RKO (cell line): ENCODE data around the gene MKS1.
A peak's percentile ranks its signal among the peaks of the same experiment; 100 is the strongest.

Experiments
- DNase-seq: peaks from one replicate; pipeline ENCODE4 v3.0.0-alpha.2; 2016; ENCODE audit warnings: low spot score

MKS1 gene

GRCh38 chr17:58244963-58245362 lies 25.9 kb upstream of the MKS1 start:
- no peak for DNase-seq

DNA sequence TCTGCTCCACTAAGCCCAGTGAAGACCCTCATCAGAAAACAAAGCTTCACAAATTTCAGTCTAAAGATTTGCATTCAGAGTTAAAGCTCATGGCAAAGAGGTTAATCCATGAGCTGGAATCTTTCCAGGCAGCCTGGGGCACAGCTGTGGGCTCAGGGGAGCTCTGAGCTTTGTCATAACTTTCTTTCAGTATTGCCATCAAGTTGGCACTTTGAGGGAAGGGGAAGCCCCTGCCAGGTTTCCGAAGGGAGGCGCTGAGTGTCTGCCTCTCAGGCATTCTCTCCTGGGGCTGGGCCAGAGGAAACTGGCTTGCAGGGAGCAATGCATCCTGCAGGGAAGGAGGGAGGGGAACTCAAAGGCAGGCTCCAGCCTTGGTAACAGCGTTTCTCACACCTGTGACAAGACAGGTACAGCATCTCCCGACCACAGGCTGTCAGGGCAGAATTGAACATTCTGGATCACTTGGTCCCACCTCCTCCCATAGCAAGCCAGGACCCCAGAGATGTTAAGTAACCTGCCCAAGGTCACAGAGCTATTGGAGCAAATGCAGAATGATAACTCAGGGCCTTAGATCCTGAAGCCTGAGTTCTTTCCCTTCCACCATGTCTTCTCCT lies 23.2 kb upstream of the MKS1 start:
- no peak for DNase-seq

GRCh38 chr17:58239987-58240386 lies 20.9 kb upstream of the MKS1 start:
- DNase-seq = no peak

DNA sequence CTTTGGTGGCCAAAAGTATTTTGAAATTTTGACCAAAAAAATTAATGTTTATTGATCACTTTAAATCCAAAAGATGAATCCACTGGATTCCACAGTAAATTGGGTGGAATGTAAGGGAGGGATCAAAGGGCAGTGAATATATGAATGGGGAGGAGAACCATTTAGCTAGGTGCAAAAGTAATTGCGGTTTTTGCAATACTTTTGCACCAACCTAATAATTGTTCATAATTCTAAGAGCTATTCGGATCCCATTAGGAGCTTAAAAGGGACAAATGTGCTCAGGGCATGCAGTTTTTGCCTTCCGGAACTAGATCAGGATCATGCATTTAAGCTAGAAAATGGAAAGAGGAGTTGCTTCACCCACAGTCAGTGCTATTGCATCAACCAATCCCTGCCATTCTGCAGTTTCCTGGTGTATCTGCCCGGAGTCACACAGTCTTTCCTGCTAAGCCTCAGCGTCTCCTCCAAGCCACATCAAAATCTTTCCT lies 19.1 kb upstream of the MKS1 start, which contains the start of gene LPO:
TSS of gene LPO (plus strand) at position 438 of the 488 bp plus-strand sequence. CDS start 4,396 bp downstream, outside the sequence.
- no peak for DNase-seq

GRCh38 chr17:58236394-58236793 lies 17.3 kb upstream of the MKS1 start:
- no peak for DNase-seq

GRCh38 chr17:58235821-58236220 lies 16.8 kb upstream of the MKS1 start:
- no peak for DNase-seq

DNA sequence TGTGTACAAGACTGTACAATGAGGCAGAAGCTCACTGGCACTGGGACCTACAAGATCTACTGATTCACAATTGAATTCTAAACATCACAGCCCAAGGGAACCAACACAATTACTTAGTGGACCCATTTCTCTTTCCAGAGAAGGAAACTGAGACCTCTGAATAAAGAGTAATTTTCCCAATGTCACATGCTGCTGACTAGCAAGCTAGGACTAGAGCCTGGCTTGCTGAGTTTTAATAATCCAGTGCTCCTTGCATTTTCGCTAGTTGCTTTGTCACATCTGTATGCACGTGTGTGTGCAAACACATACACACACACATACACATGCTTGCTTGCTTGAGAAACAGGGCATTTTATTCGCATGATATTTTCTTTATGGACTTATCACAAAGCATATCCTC lies 15.5 kb upstream of the MKS1 start:
- DNase-seq = no peak

GRCh38 chr17:58233543-58233942 lies 14.5 kb upstream of the MKS1 start:
- no peak for DNase-seq

GRCh38 chr17:58232707-58233156 lies 13.7 kb upstream of the MKS1 start:
- peak; percentile 81 for DNase-seq

DNA sequence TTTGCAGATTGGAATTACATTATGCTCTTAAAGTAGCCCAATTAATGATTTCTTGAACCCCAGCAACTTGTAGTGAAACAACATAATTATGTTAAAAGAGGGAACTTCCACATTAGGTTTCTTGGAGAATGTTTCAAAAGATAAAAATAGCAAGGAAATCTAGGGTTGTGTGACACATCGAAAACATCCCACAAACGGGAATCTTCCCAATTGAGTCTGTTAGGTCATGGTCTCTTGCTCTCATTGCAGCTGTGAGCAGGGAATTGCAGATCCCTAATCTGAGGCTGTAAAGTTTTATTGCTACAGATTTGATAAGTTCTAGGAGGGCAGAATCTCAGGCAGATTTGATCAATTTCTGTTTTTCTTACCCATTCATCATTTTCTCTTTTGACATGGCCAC lies 12.6 kb upstream of the MKS1 start:
- no peak for DNase-seq

DNA sequence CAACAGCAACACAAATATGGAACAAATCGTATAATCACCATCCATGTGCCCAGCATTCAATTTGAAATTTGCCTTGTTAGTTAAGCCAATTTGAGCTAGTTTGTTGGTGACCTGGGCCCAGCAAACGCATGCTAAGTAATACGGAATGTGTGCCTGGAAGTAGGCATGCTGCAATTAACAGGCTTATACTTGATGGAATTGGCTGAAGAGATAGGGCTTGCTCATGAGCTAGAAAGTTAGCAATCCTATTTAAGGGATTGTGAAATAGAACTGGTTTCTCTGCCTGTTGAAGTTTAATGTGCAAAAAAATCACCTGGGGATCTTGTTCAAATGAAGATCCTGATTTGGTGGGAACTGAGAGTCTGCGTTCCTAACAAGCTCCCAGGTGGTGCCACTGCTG lies 10.8 kb upstream of the MKS1 start:
- no peak for DNase-seq

DNA sequence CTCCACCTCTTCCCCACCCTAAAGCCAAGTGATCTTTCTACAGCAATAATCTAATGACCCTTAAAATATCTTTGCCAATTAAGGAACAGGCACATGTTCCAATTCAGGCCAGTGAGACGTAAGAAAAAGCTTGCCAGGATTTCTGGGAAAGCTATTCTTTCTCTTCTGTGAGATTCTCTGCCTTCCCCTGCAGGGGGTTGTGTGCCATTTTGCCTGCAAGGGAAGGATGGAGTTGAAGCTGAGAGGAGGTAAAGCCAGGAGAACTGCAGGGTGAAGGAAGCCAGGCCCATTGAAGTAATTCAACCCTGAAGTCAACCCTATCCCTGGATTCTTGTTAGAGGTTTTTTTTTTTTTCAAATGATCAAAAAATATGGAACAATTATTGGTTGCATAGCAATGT lies 10.3 kb upstream of the MKS1 start:
- no peak for DNase-seq

GRCh38 chr17:58228679-58229078 lies 9.6 kb upstream of the MKS1 start:
- DNase-seq = no peak

DNA sequence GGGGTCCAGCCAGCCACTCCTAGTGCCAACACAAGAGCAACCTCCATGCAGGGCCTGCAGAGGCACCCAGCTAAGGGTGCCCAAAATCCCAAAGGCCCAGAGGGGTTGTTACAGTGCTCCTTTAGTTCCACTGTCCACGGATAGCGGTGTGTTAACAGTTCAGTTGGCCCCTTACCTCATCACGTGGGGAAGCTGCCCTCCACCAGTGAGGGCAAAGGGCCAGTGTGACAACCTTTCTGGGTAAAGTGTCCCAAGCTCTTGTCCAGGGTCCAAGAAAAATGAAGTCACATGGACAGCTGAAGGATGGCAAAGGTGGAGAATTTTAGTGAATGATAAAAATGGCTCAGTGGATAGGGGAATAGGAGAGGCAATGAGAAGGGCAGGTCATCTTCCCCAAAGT lies 8.7 kb upstream of the MKS1 start:
- DNase-seq = no peak

DNA sequence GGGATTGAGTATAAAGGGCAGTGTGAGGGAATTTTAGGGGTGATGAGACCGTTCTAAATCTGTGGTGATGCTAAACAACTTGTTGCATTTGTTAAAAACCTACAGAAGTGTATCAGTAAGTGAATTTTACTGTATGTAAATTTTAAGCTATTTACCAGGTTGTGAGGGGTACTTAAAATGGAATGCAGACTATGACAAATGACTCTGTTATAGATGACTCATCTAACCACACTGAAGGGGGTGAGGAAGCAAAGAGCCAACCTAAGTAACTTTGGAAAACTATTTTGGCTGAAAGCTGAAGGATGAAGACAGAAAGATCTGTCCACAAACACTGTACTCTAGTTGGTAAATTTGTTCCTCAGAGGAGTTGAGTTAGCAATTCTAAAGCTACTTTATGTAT lies 5.3 kb upstream of the MKS1 start:
- DNase-seq = peak; percentile 82

DNA sequence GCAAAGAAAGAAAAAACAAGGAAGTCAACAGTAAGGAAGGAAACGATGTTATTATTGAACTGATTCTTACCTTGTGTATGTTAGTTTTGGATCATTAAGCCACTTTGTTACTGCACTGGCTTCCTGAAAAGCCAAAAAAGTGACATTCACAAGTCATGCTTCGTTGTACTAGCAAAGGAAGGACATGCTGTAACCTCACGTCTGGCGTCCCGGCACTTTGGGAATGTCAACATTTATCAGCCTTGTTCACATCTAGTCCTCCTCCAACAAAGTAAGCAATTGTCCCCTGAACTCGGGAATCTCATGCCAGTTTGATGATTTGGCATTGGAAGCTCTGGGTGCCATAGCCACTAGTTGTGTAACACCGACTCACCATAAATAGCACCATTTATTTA lies 731 bp upstream of the MKS1 start:
- DNase-seq = peak; percentile 9

DNA sequence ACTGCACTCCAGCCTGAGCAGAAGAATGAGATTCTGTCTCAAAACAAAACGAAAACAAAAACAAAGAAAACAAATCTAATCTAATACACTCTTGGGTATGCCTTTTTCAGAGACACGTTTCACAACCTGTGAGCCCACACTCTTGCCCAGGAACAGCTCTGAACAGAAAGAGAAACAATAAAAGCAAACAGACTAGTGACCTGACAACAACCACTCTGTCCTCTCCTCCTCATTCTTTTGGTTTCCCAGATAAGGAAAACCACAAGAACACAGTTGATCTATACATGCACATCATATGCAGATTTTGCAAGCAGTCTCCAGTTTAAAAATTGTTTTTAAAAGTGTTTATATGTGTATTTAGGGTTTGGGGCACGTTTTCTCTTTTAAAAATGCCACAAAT lies 1.3 kb downstream of the MKS1 start:
- no peak for DNase-seq

- DNase-seq = peak; percentile 56
These were observed 3.4 kb downstream of the MKS1 start for GRCh38 chr17:58215685-58216084.

DNA sequence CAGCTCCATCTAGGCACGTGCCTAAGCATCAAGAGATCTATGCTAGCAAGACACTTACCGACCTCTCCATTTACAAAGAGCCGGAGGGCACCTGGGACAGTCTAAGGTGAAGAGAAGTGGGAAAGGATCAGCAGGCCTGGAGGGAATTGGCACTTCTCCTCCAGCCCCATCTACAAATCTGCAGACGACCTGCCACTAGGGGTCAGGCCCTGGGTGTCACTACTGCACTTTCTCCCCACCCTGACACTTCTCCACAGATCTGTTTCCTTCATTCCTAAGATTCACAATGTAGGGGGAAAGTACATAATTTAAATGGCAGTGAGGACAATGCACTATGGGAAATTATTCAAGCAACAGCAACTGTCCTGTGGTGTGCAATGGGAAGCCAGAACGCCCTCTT lies 8.1 kb downstream of the MKS1 start:
- DNase-seq = no peak

- DNase-seq = no peak
These were observed 10.7 kb downstream of the MKS1 start for GRCh38 chr17:58208344-58208743.

DNA sequence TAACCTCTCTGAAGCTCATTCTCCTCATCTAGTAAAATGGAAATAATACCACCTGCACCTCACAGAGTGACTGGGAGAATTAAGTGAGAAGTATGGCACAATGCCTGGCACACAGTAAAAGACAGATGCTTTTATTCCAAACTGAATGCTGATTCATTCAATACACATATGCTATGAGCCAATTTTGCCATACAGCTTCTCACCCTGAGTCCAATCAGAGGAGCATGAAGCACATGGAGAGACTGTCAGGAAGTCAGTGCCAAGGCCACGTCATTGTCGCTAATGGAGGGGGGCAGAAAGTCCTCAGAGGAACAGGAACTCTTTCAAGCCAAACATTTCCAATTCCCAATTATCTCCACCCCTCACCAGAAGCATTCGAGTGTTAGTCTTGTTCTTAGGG lies 11.6 kb downstream of the MKS1 start:
- DNase-seq = no peak

DNA sequence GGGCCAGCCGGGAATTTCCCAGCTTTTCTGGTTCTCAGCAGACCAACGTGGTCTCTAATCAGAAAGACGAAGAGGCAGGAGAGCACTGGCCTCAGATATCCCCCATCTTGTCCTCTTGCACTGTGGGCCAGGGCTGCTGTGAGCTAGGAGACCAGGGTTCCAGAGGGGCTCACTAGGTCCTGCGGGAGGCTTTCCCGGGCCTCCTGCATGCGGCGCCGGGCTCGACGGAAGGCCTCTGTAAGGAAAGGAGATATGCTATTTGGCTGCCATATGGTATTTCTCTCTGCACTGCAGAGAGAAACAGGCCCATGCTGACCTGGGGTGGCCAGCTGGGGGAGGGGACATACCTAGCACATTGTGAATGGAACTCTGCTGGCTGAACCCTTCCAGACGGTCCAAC lies 13.1 kb downstream of the MKS1 start:
- no peak for DNase-seq

GRCh38 chr17:58204796-58205195 lies 14.3 kb downstream of the MKS1 start:
- no peak for DNase-seq

DNA sequence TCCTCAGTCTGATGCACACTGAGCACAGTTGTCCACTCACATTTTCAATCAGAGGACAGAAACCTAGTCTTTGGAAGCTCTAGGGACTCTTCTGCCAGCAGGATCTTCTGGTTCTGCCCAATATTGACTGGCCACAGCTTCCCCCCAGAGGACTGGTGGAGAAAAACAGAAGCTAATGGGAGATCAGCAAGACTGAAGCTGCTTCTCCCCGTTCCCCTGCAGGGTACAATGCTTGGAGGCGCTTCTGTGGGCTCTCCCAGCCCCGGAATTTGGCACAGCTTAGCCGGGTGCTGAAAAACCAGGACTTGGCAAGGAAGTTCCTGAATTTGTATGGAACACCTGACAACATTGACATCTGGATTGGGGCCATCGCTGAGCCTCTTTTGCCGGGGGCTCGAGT lies 16.2 kb downstream of the MKS1 start:
- DNase-seq = no peak
